Right lobe of liver (tissue), 4 donors: ENCODE measurements around the gene LY6G6C.

ENCODE experiments used
- CTCF ChIP-seq, 4 donors: fragments of 200-600 bp in 3 of 4; fragments of 450-650 bp in 1 of 4; IDR thresholded peaks; one replicate each; pipeline versions ENCODE4 v1.5.1 to v1.8.0; 2016 to 2022; ENCODE audit warnings: antibody characterized with exemption in 4 of 4, mild to moderate bottlenecking in 2 of 4
- POLR2A ChIP-seq: fragments of 450-650 bp; IDR thresholded peaks from one replicate; pipeline ENCODE4 v1.6.1; 2017; ENCODE audit warnings: antibody characterized with exemption, mild to moderate bottlenecking
- donor health status: DM: no; HTN: no; CAD: no.
- donor health status: DM: no; HTN: no; CAD: no.
- donor health status: DM: no; HTN: yes; CAD: no.

GRCh38 chr6:31729515-31729978, 8.0 kb upstream of the LY6G6C start:
- TF ChIP-seq CTCF (IDR thresholded peaks at IDR 0.05) (peak; percentile 53 to 70 (median 64)), POLR2A (peak; percentile 64)
